WTC11 (cell line): ENCODE results near the gene SMIM10.

Source experiments
- CBFB ChIP-seq: sonication (generic); formaldehyde crosslinking; IDR thresholded peaks from 2 replicates; pipeline ENCODE4 v1.8.1; 2022; ENCODE audit warnings: mild to moderate bottlenecking, low read depth, missing genetic modification reagents
- PRRX2 ChIP-seq: fragments of 250-450 bp; sonication (Bioruptor Pico); IDR thresholded peaks from 2 replicates; pipeline ENCODE4 v1.8.0; 2021; ENCODE audit warnings: mild to moderate bottlenecking
- TF ChIP-seq, protein P1 (sequence below): fragments of 200-600 bp; IDR thresholded peaks from 2 replicates; pipeline ENCODE4 v1.8.0; 2022; ENCODE audit warnings: antibody characterized with exemption
- TF ChIP-seq, protein P2 (sequence below): sonication (generic); formaldehyde crosslinking; IDR thresholded peaks from 2 replicates; pipeline ENCODE4 v1.8.1; 2022; ENCODE audit warnings: mild to moderate bottlenecking, moderate library complexity, missing genetic modification reagents
- TF ChIP-seq, protein P3 (sequence below): sonication (generic); formaldehyde crosslinking; IDR thresholded peaks from 2 replicates; pipeline ENCODE4 v1.8.0; 2022; ENCODE audit warnings: mild to moderate bottlenecking, missing genetic modification reagents

DNA sequence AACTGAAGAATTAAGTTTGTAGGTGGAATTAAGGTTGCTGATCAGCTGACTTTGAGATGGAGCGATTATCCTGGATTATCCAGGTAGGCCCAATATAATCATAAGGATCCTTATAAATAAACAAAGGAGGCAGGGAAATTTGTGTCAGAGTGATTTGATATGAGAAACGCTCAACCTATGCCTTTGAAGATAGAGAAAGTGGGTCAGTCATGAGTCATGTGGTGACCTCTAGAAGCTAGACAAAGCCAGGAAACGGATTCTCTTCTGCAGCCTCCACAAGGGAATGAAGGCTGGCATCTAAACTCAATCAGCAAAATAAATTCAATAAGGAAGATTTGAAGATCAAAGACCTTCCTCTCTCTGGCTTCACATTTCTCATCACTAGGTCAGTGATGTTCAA lies 41.5 kb upstream of the SMIM10 start:
- no peak for TF ChIP-seq PRRX2 (CRISPR knock-in tag)
- TF ChIP-seq, protein P1, sequence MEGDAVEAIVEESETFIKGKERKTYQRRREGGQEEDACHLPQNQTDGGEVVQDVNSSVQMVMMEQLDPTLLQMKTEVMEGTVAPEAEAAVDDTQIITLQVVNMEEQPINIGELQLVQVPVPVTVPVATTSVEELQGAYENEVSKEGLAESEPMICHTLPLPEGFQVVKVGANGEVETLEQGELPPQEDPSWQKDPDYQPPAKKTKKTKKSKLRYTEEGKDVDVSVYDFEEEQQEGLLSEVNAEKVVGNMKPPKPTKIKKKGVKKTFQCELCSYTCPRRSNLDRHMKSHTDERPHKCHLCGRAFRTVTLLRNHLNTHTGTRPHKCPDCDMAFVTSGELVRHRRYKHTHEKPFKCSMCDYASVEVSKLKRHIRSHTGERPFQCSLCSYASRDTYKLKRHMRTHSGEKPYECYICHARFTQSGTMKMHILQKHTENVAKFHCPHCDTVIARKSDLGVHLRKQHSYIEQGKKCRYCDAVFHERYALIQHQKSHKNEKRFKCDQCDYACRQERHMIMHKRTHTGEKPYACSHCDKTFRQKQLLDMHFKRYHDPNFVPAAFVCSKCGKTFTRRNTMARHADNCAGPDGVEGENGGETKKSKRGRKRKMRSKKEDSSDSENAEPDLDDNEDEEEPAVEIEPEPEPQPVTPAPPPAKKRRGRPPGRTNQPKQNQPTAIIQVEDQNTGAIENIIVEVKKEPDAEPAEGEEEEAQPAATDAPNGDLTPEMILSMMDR, result no peak
- TF ChIP-seq, protein P2, sequence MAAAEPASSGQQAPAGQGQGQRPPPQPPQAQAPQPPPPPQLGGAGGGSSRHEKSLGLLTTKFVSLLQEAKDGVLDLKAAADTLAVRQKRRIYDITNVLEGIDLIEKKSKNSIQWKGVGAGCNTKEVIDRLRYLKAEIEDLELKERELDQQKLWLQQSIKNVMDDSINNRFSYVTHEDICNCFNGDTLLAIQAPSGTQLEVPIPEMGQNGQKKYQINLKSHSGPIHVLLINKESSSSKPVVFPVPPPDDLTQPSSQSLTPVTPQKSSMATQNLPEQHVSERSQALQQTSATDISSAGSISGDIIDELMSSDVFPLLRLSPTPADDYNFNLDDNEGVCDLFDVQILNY, result no peak
- no peak for TF ChIP-seq CBFB (CRISPR knock-in tag)
- TF ChIP-seq, protein P3, sequence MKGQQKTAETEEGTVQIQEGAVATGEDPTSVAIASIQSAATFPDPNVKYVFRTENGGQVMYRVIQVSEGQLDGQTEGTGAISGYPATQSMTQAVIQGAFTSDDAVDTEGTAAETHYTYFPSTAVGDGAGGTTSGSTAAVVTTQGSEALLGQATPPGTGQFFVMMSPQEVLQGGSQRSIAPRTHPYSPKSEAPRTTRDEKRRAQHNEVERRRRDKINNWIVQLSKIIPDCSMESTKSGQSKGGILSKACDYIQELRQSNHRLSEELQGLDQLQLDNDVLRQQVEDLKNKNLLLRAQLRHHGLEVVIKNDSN, result no peak
